ENCODE measurements around the gene INSYN1. TPM values are rescaled to one million over a fixed set of nuclear protein-coding genes. Genes with fewer than 3 reads are reported as not detected.

The INSYN1 gene
- total and polyA plus RNA-seq, 10 of the 15 experiments (the other 5 are each of a cell fraction or from before 2014, with no cell fraction given) = not detected

DNA sequence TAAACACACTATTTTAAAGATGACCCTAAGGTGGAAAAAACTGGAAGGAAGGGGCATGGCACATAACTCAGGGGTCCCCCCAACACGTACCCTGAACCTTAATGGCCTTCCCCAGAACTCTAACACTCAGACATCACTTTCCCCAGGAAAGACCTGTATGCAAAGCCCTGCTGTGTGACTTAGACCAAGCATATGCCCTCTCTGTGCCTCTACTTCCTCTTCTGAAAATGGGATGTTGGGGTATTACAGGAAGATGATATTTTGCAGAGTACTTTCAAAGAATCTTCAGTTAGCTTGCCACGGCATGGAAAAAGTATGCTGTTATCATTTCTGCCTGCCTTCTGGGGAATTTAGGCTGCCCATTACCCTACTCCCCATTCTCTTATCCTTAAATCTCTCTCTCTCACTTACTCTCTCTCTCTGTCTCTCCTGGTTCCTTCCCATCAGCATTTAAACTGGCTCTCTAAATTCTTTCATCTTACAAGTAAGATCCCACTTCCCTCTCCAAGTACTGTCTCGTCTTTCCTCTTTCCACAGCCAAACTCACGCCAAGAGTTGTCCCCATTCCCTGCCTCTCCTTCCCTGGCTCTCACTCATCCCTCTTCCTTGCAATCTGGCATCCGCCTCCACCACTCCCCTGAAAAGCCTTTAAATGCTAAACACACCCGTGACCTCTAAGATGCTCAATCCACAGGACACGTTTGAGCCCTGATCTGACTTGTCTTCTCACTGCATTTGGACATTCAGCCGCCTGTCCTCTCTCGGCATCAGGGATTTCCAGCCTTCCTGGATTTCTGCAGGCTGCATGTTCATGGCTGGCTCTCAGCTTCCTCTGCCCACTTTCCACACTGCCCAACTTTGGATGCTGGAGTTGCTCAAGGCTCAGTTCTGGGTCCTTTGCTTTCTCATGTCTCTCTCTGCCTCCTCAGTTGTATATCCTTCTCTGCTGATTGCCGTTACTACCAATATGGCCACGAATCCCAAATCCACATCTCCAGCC lies 7.5 kb upstream of the INSYN1 start (continued):
- TF ChIP-seq CEBPZ (IDR thresholded peaks at IDR 0.05; ENCODE audit: low read depth, low read length) = no peak
- no peak for TF ChIP-seq CEBPB (IDR thresholded peaks at IDR 0.05; ENCODE audit: borderline replicate concordance in 1 of 2, low read depth in 2 of 2, low read length in 2 of 2)
- no peak for TF ChIP-seq ZNF384 (IDR thresholded peaks at IDR 0.05; ENCODE audit: borderline replicate concordance, low read depth, low read length)
- TF ChIP-seq RBBP5 (conservative IDR thresholded peaks at IDR 0.05) = no peak
- TF ChIP-seq MEF2B (IDR thresholded peaks at IDR 0.05; ENCODE audit: partially characterized antibody, poor library complexity, severe bottlenecking) = no peak
- TF ChIP-seq STAT1 (conservative IDR thresholded peaks at IDR 0.05) = no peak
- no peak for TF ChIP-seq NFXL1 (IDR thresholded peaks at IDR 0.05; ENCODE audit: borderline replicate concordance)

DNA sequence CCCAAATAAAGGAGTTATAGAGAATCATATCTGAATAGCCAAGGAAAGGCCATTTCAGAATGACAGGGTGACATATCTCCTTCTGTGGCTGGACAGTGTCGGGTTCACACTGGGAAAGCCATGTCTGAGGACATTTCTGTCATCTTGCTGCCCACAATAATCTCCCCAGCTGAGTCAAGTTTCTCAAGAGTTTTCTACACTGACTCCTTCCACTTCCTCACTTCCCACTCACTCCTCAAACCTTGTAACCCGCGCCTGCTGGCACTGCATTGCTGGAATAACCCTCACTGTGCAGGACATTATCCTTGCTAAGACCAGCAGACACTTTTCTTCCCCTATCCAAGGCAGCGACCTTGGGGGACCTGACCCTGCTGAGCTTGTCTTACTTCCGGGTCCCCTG lies 5.3 kb upstream of the INSYN1 start:
- Histone ChIP-seq H3K4me2 (ENCODE audit: control insufficient read depth, insufficient read depth) (no peak overlapping the region), H2AFZ (ENCODE audit: control insufficient read depth, low read depth, low read length) (no peak overlapping the region), H3K4me3 (no peak overlapping the region), H3K4me1 (ENCODE audit: control insufficient read depth, insufficient read depth, low read length) (no peaks in the 10 kb centered on the region), H3K9ac (ENCODE audit: control insufficient read depth, insufficient read depth, low read length) (no peak overlapping the region), H3K27me3 (replicated peaks in 1 of 2; ENCODE audit: control insufficient read depth in 2 of 2, insufficient read depth in 2 of 2, low read length in 1 of 2) (peaks cover 1 to 5% of the 10 kb centered on the region in 2 experiments; a peak in 3 of 4 replicates), H3K79me2 (ENCODE audit: control insufficient read depth, insufficient read depth, low read length) (no peaks in the 10 kb centered on the region), H3K36me3 (ENCODE audit: control insufficient read depth in 2 of 2, insufficient read depth in 2 of 2, low read length in 1 of 2) (no peaks in the 10 kb centered on the region), H3K27ac (ENCODE audit: control insufficient read depth, insufficient read depth) (no peak overlapping the region), H4K20me1 (ENCODE audit: control insufficient read depth, insufficient read depth) (no peaks in the 10 kb centered on the region), H3K9me3 (replicated peaks; ENCODE audit: control insufficient read depth, insufficient read depth, low read length) (no peaks in the 10 kb centered on the region)
- no peak for ATAC-seq
- no peak for FAIRE-seq
- DNase-seq (ENCODE audit: low read depth, low spot score) = no peak
- CTCF ChIA-PET = no interaction called here
- no TSS peak for BruUV-seq (replicated peaks)
- SMC1A ChIA-PET (ENCODE audit: uncharacterized antibody, unreplicated experiment) = no interaction called here
- POLR2A ChIA-PET = no interaction called here
- intact Hi-C loops (cut with micrococcal nuclease; ENCODE audit: unreplicated experiment) = no loop called here
- in situ Hi-C loops (cut with MboI) = no loop called here
- TF ChIP-seq SIX5 (IDR thresholded peaks at IDR 0.05; ENCODE audit: low read depth, low read length, severe bottlenecking) (no peak), CHD4 (IDR thresholded peaks at IDR 0.05) (no peak), RB1 (IDR thresholded peaks at IDR 0.05; ENCODE audit: borderline replicate concordance) (no peak), TBL1XR1 (IDR thresholded peaks at IDR 0.05; ENCODE audit: low read depth, low read length) (no peak), EZH2 (IDR thresholded peaks at IDR 0.05; ENCODE audit: borderline replicate concordance, control insufficient read depth, low read depth, low read length) (no peak), CEBPB (IDR thresholded peaks at IDR 0.05; ENCODE audit: borderline replicate concordance in 1 of 2, low read depth in 2 of 2, low read length in 2 of 2) (no peak), EED (IDR thresholded peaks at IDR 0.05; ENCODE audit: low read depth) (no peak), MEF2B (IDR thresholded peaks at IDR 0.05; ENCODE audit: partially characterized antibody, poor library complexity, severe bottlenecking) (no peak), ZNF384 (IDR thresholded peaks at IDR 0.05; ENCODE audit: borderline replicate concordance, low read depth, low read length) (no peak), NFYB (IDR thresholded peaks at IDR 0.05; ENCODE audit: insufficient read depth, low read depth, low read length) (no peak)
- TF ChIP-seq, protein P1, sequence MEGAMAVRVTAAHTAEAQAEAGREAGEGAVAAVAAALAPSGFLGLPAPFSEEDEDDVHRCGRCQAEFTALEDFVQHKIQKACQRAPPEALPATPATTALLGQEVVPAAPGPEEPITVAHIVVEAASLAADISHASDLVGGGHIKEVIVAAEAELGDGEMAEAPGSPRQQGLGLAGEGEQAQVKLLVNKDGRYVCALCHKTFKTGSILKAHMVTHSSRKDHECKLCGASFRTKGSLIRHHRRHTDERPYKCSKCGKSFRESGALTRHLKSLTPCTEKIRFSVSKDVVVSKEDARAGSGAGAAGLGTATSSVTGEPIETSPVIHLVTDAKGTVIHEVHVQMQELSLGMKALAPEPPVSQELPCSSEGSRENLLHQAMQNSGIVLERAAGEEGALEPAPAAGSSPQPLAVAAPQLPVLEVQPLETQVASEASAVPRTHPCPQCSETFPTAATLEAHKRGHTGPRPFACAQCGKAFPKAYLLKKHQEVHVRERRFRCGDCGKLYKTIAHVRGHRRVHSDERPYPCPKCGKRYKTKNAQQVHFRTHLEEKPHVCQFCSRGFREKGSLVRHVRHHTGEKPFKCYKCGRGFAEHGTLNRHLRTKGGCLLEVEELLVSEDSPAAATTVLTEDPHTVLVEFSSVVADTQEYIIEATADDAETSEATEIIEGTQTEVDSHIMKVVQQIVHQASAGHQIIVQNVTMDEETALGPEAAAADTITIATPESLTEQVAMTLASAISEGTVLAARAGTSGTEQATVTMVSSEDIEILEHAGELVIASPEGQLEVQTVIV (IDR thresholded peaks at IDR 0.05; ENCODE audit: borderline replicate concordance, partially characterized antibody) = no peak
- RAD21 ChIA-PET (ENCODE audit: unreplicated experiment) = no interaction called here
- 1% methylated on average over 5 of the region's 5 CpGs for WGBS (ENCODE audit: insufficient coverage, insufficient replicate concordance, low lambda C conversion rate, missing lambda C conversion rate)

All from GM12878 (cell line).